Kidney epithelial cell (primary cell): ENCODE data around the gene CD63. TPM values are rescaled to one million over a fixed set of nuclear protein-coding genes. Genes with fewer than 3 reads are reported as not detected.

Source experiments
- DNase-seq: peaks from one replicate; pipeline ENCODE4 v3.0.0-alpha.2; 2010; ENCODE audit warnings: low read depth
- H3K27me3 ChIP-seq: 2 replicates; pipeline ENCODE4 v1.6.0; 2011; ENCODE audit warnings: low read length; ENCODE audit not compliant: control insufficient read depth, insufficient read depth
- H3K36me3 ChIP-seq: 2 replicates; pipeline ENCODE4 v1.5.1; 2011; ENCODE audit warnings: low read length; ENCODE audit not compliant: control insufficient read depth, insufficient read depth
- H3K4me3 ChIP-seq: 2 replicates; pipeline ENCODE4 v1.5.1; 2011; ENCODE audit warnings: low read depth, mild to moderate bottlenecking, control low read depth, low read length
- total RNA-seq: library from RNA; depleted of rRNA; stranded (reverse); fragments of >200 nt; gene quantifications from 2 replicates; pipeline ENCODE4 v1.2.3, GENCODE V29; 2015
- TF ChIP-seq, protein P1 (sequence below): IDR thresholded peaks from 2 replicates; pipeline ENCODE4 v1.5.1; 2011; ENCODE audit warnings: mild to moderate bottlenecking, moderate library complexity, low read length, control low read depth, inconsistent platforms; ENCODE audit not compliant: insufficient read depth, poor library complexity, severe bottlenecking

Gene CD63, protein sequence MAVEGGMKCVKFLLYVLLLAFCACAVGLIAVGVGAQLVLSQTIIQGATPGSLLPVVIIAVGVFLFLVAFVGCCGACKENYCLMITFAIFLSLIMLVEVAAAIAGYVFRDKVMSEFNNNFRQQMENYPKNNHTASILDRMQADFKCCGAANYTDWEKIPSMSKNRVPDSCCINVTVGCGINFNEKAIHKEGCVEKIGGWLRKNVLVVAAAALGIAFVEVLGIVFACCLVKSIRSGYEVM
- total RNA-seq, result 1,013 and 1,149 TPM in 2 replicates

DNA sequence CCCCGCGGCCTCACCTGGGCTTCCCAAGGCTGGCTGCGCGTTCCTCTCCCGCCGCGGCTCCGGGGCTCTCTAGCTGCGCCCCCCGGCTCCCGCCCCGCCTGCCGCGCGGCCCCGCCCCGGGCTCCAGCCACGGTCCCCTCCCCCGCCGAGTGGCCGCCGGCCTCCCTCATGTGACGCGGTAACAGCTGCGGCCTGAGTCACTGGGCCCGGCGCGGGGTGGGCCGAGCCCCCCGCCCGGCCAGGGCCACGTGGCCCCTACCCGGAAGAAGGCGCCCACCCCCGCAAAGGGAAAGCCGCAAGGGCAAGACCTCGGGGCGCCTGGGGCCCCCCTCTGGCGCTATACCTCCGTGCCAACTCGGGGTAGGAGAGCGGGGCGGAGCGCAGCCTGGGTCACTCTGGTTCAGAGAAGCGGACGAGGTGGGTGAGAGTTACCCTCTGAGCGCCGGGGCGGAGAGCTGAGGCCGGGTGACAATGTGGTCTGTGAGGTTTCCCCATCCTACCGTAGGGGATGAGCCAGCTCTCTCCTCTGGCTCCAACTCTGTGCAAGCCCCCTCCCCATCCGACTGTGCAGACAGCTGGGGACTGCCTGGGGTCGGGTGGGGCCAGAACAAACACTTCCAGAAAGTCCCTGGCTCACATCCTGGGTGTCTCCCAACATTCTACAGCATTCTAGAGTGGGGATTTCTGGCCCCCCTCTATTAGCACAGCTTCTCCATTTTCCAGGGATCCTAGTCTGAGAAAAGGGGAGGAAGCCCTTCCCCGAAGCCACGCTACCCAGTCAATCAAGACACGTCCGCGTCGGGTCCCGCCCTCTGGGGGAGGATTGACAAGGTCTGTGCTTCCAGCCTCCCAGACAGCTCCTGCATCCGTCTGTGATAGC lies at the start of gene CD63:
Gene CD63, minus strand, starts transcription at position 71 of the 880 bp plus-strand sequence. CDS start 668 bp downstream, outside the sequence.
- H3K27me3 ChIP-seq, result no peaks in the 10 kb centered on the region
- H3K4me3 ChIP-seq, result peak within 1 kb of the TSS; percentile 85
- DNase-seq, result no peak
- H3K36me3 ChIP-seq, result peaks cover 1% of the 10 kb centered on the region
- TF ChIP-seq, protein P1, sequence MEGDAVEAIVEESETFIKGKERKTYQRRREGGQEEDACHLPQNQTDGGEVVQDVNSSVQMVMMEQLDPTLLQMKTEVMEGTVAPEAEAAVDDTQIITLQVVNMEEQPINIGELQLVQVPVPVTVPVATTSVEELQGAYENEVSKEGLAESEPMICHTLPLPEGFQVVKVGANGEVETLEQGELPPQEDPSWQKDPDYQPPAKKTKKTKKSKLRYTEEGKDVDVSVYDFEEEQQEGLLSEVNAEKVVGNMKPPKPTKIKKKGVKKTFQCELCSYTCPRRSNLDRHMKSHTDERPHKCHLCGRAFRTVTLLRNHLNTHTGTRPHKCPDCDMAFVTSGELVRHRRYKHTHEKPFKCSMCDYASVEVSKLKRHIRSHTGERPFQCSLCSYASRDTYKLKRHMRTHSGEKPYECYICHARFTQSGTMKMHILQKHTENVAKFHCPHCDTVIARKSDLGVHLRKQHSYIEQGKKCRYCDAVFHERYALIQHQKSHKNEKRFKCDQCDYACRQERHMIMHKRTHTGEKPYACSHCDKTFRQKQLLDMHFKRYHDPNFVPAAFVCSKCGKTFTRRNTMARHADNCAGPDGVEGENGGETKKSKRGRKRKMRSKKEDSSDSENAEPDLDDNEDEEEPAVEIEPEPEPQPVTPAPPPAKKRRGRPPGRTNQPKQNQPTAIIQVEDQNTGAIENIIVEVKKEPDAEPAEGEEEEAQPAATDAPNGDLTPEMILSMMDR, result no peak

DNA sequence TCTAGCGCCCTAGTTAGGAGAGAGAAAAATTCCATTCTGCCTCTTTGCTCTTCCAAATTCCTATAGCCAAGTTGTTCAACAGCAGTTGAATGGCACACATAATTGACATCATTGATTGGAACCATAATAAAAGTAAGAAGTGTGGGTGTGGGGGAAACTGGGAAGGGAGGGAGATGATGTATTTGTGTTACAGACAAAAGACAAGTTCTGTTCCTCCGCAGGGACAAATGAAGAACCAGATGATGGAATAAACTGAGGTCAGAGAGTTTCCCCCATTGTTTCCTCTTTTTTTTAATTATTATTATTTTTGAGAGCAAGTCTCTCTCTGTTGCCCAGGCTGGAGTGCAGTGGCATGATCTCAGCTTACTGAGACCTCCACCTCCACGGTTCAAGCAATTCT lies 49.0 kb upstream of the CD63 start:
- no peaks in the 10 kb centered on the region for H3K36me3 ChIP-seq

DNA sequence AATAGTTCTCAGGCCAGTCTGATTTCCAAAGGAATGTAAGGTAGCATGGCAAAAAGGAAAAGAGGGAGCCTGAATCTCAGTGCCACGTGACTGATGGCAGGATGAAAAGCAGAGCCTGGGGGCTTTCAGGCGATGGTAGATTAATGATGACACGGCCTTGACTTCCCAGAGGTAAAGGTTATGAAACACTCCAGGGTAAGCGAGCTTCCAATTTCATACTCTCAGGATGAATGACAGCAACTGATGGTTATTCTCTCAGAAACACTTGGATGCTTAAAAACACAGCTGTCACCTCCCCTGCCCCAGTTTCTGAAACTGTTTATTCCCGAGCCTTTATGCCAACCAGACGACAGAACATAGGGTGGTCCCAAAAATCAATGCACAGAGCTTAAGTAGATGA lies 42.9 kb upstream of the CD63 start:
- TF ChIP-seq, protein P1, result no peak
- Histone ChIP-seq H3K36me3 (no peaks in the 10 kb centered on the region), H3K4me3 (no peak overlapping the region), H3K27me3 (no peaks in the 10 kb centered on the region)
- no peak for DNase-seq

More for the DNA sequence above, 49.0 kb upstream of the CD63 start:
- Histone ChIP-seq H3K27me3 (no peaks in the 10 kb centered on the region), H3K4me3 (no peak overlapping the region)
- DNase-seq, result no peak
- TF ChIP-seq, protein P1, result no peak

DNA sequence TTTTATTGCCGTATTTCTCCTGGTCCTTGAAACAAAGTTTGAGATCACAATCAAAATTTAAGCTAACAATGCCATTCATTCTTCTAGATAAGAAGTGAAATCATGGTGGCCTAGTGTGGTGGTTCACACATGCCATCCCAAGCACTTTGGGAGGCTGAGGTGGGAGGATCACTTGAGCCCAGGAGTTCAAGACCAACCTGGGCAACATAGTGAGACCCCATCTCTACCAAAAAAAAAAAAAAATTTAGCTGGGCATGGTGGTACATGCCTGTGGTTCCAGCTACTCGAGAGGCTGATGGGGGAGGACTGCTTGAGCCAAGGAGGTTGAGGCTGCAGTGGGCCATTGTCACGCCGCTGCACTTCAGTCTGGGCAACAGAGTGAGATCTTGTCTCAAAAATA lies 38.3 kb upstream of the CD63 start:
- H3K27me3 ChIP-seq, result no peaks in the 10 kb centered on the region
- H3K4me3 ChIP-seq, result no peak overlapping the region
- DNase-seq, result no peak
- TF ChIP-seq, protein P1, result no peak
- H3K36me3 ChIP-seq, result no peaks in the 10 kb centered on the region

DNA sequence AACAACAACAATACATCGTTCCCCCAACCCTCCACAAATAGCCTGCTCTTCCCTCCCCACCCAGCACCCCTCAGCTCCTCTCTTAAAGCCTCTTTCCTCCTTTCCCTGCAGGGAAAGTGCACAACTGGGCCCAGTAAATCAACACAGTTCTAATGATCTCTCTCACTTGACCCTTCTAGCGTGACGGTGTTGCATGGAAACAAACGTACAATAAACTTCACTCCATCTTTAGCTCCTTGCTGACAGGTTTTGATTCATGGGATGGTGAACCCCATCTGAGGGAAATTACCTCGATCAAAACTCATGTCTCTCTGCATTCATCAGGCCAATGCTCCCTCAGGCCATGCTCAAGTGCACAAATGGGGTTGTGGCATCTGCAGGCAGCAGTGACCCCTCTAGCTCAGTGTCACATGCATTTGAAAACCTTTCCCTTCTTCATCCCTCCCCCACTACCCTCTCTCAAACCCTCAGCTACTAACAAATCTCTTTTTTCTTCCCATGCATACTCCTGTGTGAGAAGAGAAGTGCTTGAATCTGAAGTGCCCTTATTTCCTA lies 37.0 kb upstream of the CD63 start:
- DNase-seq, result no peak
- TF ChIP-seq, protein P1, result no peak
- no peak overlapping the region for H3K4me3 ChIP-seq
- no peaks in the 10 kb centered on the region for H3K36me3 ChIP-seq
- no peaks in the 10 kb centered on the region for H3K27me3 ChIP-seq
